OCI-LY3 (cell line): ENCODE results near the gene HYCC1.
A peak's percentile ranks its signal among the peaks of the same experiment; 100 is the strongest.
"Not testable (repeated sequence)": the region's sequence is repeated elsewhere in the genome, so short reads cannot be mapped to it uniquely, and the experiment has no call there.

Experiments
- H2AFZ ChIP-seq: fragments of 200-600, 300-600 bp; shearing (Covaris generic); 2 replicates; pipeline ENCODE4 v1.6.0; 2014; ENCODE audit warnings: antibody characterized with exemption, low read depth, low read length
- H3K27ac ChIP-seq: fragments of 200-600, 300-600 bp; sonication (generic); 2 replicates; pipeline ENCODE4 v1.5.1; 2014; ENCODE audit warnings: mild to moderate bottlenecking, low read length, moderate library complexity, mixed read lengths
- H3K27me3 ChIP-seq: fragments of 200-600, 300-600 bp; sonication (generic); 2 replicates; pipeline ENCODE4 v1.6.1; 2014; ENCODE audit warnings: low read depth, low read length, mixed read lengths
- H3K36me3 ChIP-seq: fragments of 200-600, 300-600 bp; sonication (generic); replicated peaks from 2 replicates; pipeline ENCODE3; 2014; ENCODE audit warnings: low read depth, low read length, mixed read lengths
- H3K4me1 ChIP-seq: fragments of 300-600, 200-600 bp; sonication (generic); 2 replicates; pipeline ENCODE4 v1.6.1; 2014; ENCODE audit warnings: low read length, mixed read lengths
- H3K4me2 ChIP-seq: fragments of 200-600, 300-600 bp; sonication (generic); 2 replicates; pipeline ENCODE4 v1.6.1; 2014; ENCODE audit warnings: low read length, mixed read lengths
- H3K4me3 ChIP-seq: fragments of 300-600, 200-600 bp; sonication (generic); 2 replicates; pipeline ENCODE4 v1.5.1; 2014; ENCODE audit warnings: antibody characterized with exemption, mild to moderate bottlenecking, low read length, moderate library complexity
- H3K79me2 ChIP-seq: fragments of 300-600, 200-600 bp; shearing (Covaris generic); 2 replicates; pipeline ENCODE4 v1.6.1; 2014; ENCODE audit warnings: mild to moderate bottlenecking, low read length, mixed read lengths
- H3K9ac ChIP-seq: fragments of 300-600, 200-600 bp; shearing (Covaris generic); 2 replicates; pipeline ENCODE4 v1.6.0; 2014; ENCODE audit warnings: mild to moderate bottlenecking, low read length, moderate library complexity
- H3K9me3 ChIP-seq: fragments of 200-600, 300-600 bp; shearing (Covaris generic); 2 replicates; pipeline ENCODE4 v1.6.1; 2014; ENCODE audit warnings: low read length, mixed read lengths; ENCODE audit not compliant: insufficient read depth
- H4K20me1 ChIP-seq: fragments of 200-600, 300-600 bp; sonication (generic); 2 replicates; pipeline ENCODE4 v1.6.1; 2016; ENCODE audit warnings: low read length, mixed read lengths; ENCODE audit not compliant: insufficient read depth
- EZH2phosphoT487 ChIP-seq: fragments of 200-600 bp; shearing (Covaris generic); IDR thresholded peaks from 2 replicates; pipeline ENCODE4 v1.6.1; 2018; ENCODE audit warnings: antibody characterized with exemption, mixed run types, low read depth
- TF ChIP-seq, protein P1 (sequence below): fragments of 200-600, 300-600 bp; sonication (generic); IDR thresholded peaks from 2 replicates; pipeline ENCODE4 v1.5.1; 2014; ENCODE audit warnings: antibody characterized with exemption, low read length, low read depth

HYCC1 gene

DNA sequence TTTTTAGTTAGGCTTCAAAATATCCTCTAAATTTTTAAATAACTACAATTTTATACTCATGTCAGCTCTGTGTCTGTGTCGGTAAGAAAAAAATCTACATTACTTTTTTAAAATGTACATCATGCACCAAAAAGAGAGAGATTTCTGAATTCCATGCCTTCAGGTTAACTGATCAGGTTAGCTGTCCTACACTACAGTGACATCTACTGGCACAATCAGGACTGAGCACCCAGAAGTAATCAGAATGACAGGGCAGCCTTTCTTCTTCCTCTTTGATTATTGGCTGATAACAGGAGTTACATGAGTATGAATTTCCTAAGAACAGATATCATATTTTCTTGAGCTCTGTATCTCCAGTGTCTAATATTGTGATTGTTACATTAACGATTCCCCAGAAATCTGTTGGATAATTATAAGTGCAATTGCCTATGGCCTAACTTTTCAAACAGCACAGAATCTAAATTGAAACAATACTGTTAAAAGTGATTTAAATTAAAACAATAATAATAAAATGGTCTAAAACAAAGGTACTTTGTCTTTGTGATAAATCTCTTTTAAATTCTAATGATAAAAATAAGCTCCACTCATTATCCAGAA lies 41.8 kb upstream of the HYCC1 start:
- Histone ChIP-seq H3K27ac (no peak overlapping the region), H3K27me3 (no peaks in the 10 kb centered on the region), H3K4me3 (no peak overlapping the region), H3K4me2 (no peak overlapping the region), H3K79me2 (no peaks in the 10 kb centered on the region), H3K36me3 (no peaks in the 10 kb centered on the region), H3K9me3 (no peaks in the 10 kb centered on the region), H2AFZ (no peak overlapping the region), H4K20me1 (no peaks in the 10 kb centered on the region), H3K4me1 (no peaks in the 10 kb centered on the region), H3K9ac (no peak overlapping the region)
- TF ChIP-seq, protein P1, sequence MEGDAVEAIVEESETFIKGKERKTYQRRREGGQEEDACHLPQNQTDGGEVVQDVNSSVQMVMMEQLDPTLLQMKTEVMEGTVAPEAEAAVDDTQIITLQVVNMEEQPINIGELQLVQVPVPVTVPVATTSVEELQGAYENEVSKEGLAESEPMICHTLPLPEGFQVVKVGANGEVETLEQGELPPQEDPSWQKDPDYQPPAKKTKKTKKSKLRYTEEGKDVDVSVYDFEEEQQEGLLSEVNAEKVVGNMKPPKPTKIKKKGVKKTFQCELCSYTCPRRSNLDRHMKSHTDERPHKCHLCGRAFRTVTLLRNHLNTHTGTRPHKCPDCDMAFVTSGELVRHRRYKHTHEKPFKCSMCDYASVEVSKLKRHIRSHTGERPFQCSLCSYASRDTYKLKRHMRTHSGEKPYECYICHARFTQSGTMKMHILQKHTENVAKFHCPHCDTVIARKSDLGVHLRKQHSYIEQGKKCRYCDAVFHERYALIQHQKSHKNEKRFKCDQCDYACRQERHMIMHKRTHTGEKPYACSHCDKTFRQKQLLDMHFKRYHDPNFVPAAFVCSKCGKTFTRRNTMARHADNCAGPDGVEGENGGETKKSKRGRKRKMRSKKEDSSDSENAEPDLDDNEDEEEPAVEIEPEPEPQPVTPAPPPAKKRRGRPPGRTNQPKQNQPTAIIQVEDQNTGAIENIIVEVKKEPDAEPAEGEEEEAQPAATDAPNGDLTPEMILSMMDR: peak; percentile 86
- no peak for TF ChIP-seq EZH2phosphoT487

DNA sequence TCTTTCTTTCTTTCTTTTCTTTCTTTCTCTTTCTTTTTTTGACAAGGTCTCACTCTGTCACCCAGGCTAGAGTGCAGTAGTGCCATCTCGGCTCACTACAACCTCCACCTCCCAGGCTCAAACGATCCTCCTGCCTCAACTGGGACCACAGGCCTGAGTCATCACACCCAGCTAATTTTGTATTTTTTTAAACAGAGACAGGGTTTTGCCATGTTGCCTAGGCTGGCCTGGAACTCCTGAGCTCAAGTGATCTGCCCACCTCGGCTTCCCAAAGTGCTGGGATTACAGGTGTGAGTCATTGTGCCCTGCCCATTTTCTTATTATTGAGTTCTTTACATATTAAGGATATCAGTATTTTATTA lies 37.2 kb upstream of the HYCC1 start:
- not testable (repeated sequence) for H3K9me3 ChIP-seq, H3K79me2 ChIP-seq, H3K27me3 ChIP-seq, H4K20me1 ChIP-seq, H3K9ac ChIP-seq, H3K4me1 ChIP-seq, H3K36me3 ChIP-seq, H3K4me3 ChIP-seq, H2AFZ ChIP-seq, H3K4me2 ChIP-seq, H3K27ac ChIP-seq

DNA sequence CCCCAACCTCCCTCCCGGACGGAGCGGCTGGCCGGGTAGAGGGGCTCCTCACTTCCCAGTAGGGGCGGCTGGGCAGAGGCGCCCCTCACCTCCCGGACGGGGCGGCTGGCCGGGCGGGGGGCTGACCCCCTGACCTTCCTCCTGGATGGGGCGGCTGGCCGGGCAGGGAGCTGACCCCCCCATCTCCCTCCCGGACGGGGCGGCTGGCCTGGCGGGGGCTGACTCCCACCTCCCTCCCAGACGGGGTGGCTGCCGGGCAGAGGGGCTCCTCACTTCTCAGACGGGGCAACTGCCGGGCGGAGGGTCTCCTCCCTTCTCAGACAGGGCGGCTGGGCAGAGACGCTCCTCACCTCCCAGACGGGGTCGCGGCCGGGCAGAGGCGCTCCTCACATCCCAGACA lies 32.4 kb upstream of the HYCC1 start:
- not testable (repeated sequence) for H3K79me2 ChIP-seq, H4K20me1 ChIP-seq, H3K27ac ChIP-seq, H3K4me2 ChIP-seq, H3K27me3 ChIP-seq, H2AFZ ChIP-seq, H3K9ac ChIP-seq, H3K4me3 ChIP-seq, H3K9me3 ChIP-seq, H3K4me1 ChIP-seq, H3K36me3 ChIP-seq

DNA sequence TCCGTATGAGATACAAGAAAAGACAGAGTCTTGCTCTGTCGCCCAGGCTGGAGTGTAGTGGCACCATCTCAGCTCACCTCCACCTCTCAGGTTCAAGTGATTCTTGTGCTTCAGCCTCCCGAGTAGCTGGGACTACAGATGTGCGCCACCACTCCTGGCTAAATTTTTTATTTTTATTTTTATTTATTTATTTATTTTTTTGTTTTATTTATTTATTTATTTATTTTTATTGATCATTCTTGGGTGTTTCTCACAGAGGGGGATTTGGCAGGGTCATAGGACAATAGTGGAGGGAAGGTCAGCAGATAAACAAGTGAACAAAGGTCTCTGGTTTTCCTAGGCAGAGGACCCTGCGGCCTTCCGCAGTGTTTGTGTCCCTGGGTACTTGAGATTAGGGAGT lies 31.2 kb upstream of the HYCC1 start:
- not testable (repeated sequence) for H2AFZ ChIP-seq, H3K27ac ChIP-seq, H3K36me3 ChIP-seq, H3K4me3 ChIP-seq, H4K20me1 ChIP-seq, H3K27me3 ChIP-seq, H3K4me2 ChIP-seq, H3K4me1 ChIP-seq, H3K9ac ChIP-seq, H3K9me3 ChIP-seq, H3K79me2 ChIP-seq

DNA sequence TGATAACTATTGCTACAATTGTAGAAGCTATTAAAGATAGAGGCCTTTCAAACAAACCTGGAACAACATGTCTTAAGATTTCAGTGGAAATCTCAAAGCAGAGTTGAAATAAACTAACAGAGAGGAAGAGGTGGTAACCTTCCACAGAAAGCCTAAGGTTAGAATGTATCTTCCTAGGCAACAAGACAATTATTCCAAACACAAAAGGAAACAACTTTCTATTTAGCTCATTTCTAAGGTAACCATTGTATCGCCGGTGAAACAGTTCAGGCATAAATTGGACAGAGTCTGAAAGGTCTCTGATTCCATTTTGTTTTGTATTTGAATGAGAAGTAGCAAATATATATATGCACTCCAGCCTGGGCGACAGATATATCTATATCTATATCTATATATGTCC lies 30.7 kb upstream of the HYCC1 start:
- no peak for TF ChIP-seq EZH2phosphoT487
- TF ChIP-seq, protein P1: no peak
- H3K79me2 ChIP-seq: no peaks in the 10 kb centered on the region
- H3K4me2 ChIP-seq: no peak overlapping the region
- no peaks in the 10 kb centered on the region for H3K4me1 ChIP-seq
- no peaks in the 10 kb centered on the region for H3K36me3 ChIP-seq
- H3K27ac ChIP-seq: no peak overlapping the region
- no peaks in the 10 kb centered on the region for H4K20me1 ChIP-seq
- H3K9me3 ChIP-seq: no peaks in the 10 kb centered on the region
- no peak overlapping the region for H2AFZ ChIP-seq
- no peaks in the 10 kb centered on the region for H3K27me3 ChIP-seq
- H3K4me3 ChIP-seq: no peak overlapping the region
- no peak overlapping the region for H3K9ac ChIP-seq
